Kasumi-1 (cell line): ENCODE data around the gene KLHL14.

Experiments used
- DNase-seq, 2 experiments: peaks; one replicate each; lab custom pipeline; 2025; lab: John Stamatoyannopoulos, UW

Gene KLHL14

GRCh38 chr18:32770666-32771168 is 2.1 kb downstream of the KLHL14 start:
- DNase-seq, result no peak

DNA sequence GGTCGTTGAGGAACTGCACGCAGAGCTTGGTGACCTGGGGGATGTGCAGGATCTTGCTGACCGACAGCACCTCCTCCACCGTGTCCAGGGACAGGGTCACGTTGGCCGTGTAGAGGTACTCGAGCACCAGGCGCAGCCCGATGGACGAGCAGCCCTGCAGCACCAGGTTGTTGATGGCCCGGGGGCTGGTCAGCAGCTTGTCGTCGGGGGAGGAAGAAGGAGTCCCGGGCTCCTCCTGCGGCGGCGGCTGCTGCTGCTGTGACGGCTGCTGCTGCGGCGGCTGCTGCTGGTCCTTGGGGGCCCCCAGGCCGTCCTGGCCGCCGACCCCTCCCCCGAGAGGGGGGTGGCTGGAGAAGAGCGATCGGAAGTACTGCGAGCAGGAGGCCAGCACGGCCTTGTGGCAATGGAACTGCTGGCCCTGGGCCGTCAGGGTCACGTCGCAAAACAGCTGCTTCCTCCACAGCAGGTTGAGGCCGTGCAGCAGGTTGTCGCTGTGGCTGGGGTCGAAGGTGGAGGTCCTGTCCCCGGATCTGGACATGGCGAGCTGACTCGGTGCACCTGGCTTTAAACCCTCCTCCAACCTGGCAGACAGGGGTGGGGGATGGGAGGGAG is 2.7 kb downstream of the KLHL14 start:
- no peak for DNase-seq

DNA sequence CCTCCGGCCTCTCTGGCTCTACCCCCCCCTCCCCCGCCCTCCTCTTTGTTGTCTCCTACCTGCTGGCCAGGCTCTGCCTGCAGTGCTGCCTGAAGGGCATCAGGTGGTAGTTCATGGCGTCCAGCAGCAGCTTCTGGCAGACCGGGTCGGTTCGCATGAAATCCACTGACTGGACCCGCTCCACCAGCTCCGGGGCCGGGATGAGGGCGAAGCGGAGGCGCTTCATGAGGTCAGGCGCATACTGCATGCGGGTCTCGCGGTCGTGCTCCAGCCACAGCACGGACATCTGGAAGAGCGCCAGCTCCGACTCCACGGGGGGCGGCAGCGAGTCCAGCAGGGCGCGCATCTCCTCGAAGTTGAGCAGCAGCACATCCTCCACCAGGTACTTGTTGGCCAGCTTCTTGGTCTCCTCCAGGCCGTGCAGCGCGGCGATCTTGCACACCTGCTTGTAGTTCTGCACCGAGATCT is 3.2 kb downstream of the KLHL14 start:
- DNase-seq, result no peak

- no peak for DNase-seq
Observed at GRCh38 chr18:32769071-32769585, 3.7 kb downstream of the KLHL14 start.

DNA sequence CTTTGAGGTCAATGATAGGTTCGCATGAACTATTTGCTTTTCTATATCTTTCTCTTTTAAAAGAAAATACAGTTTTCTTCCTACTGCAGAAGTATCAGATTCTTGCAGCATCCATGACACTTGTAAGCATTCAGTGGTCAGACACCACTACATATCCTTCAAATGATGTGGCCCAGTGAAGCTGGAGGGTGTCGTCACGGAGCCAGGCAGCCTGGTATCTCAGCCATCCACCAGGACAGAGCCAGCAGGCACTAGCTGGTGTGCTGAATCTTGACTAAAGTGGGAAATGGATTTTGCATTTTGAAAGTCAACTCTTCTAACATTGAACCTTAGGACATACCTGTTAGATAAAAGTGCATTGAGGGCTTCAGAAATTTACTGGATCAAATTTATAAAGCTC is 5.4 kb downstream of the KLHL14 start:
- no peak for DNase-seq

- no peak for DNase-seq
Observed at GRCh38 chr18:32764611-32765244, 8.1 kb downstream of the KLHL14 start.

DNA sequence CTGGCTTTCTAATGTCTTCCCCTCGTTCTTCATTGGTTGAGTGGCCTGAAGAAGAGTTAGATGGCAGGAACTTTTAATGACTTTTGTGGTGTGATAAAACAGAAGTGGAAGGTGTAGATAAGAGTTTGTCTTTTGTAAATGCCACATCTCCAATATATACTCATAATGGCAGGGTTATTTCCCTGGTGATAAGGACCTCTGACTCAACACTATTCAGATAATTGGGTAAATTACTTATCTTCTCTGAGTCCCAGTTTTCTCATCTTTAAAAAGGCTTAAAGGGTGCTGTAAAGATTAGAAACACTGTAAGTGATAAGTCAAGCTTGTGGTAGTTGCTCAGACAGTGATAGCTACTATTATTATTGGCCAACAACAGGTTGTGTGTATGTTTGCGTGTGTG is 9.5 kb downstream of the KLHL14 start:
- no peak for DNase-seq

- no peak for DNase-seq
Observed at GRCh38 chr18:32761231-32761630, 11.6 kb downstream of the KLHL14 start.

DNA sequence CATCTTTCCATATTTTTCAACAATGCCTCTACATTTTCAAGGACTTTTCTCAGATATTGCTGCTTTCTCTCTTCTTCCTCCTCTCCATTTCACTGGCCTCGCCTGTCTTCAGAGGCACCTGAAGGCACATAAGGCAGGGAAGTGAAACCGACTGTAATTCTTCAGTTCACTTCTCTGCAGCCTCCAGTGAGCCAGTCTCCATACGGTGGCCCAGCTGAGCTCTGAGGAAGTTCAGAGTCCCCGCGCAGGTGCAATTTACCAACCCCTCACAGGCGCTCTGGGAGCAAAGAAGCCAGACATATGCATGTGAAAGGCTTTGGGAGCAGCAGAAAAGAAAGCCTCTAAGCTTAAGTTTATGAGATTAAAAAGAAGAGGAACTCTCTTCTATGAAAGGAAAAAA is 12.4 kb downstream of the KLHL14 start:
- no peak for DNase-seq

DNA sequence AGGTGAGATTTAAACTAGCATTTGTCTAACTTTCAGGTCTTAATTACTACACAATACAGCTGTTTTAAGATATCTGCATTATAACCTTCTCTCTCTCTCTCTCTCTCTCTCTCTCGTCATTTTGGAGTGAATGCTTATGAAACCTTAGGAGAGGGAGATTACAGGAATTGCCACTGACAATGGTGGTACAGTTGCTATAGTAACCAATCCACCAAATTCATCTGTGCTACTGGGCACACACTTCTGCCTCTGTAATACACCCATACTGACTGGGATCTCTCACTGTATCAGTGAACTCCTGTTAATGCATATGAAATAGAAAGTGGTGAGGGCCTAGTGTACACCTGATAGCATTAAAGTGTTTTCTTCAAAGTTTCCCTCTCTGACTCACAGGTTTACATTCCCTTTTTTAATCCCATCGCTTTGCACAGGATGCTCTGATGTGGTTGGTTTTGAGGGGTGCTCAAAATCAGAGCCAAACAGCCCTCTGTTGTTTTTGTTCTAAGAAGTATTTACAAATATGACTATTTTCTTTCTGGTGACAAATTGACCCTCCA is 13.1 kb downstream of the KLHL14 start:
- no peak for DNase-seq

GRCh38 chr18:32754508-32755263 is 18.1 kb downstream of the KLHL14 start:
- DNase-seq, result no peak

- DNase-seq, result no peak
Observed at GRCh38 chr18:32753656-32754260, 19.1 kb downstream of the KLHL14 start.

GRCh38 chr18:32750328-32750727 is 22.5 kb downstream of the KLHL14 start:
- DNase-seq, result no peak

- no peak for DNase-seq
Observed at GRCh38 chr18:32749809-32750208, 23.0 kb downstream of the KLHL14 start.

DNA sequence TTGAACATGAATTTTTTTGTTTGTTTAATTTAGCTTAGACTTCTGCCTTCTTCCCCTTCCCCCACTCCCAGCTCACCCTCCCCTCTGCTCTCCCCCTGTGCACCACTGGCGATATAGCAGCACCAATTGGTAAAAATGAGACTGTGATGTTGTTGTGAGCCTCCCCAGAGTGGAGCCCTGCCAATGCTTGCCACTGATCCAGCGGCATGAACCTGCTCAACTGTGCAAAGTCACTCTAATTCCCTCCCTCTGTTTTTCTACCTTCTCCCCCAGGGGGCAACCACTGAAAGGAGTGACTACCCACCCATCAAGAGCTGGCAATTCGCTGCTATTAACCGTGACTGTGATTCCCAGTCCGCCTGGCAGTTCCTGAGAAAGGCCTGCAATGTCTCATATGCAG is 30.2 kb downstream of the KLHL14 start:
- DNase-seq, result no peak

GRCh38 chr18:32735781-32736180 is 37.0 kb downstream of the KLHL14 start:
- no peak for DNase-seq

DNA sequence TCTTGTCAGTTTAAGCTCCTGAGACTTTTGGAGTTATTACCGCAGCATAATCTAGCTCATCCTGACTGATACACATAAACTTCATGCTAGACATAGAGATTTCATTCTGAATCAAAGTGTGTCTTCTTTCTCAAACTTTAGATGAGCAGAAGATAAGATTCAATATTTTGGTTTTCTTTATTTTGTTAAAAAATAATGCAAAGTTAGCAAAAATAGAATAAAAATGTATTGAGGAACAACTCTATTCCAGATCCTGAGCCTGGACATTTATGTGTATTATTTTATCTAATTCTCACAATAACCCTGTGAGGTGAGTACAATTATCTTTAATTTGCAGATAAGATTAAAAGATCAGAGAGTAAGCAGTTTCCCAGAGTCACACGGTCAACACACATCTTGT is 38.4 kb downstream of the KLHL14 start:
- DNase-seq, result no peak

DNA sequence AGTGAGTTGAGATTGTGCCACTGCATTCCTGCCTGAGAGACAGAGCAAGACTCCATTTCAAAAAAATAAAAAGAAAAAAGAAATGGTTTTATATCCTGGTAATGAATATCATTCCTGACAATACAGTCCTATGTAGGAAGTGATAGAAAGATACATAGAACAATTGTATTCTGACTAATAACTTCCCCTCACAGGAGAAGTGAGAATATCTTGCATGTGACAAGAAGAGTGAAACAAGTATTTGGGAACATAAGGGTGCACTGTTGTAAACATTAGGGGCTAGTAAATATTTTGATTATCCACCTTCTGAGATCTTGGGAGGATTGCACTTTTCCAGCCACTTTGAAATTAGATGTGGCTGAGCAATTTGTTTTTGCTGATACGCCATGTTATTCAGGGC is 40.7 kb downstream of the KLHL14 start:
- DNase-seq, result no peak

DNA sequence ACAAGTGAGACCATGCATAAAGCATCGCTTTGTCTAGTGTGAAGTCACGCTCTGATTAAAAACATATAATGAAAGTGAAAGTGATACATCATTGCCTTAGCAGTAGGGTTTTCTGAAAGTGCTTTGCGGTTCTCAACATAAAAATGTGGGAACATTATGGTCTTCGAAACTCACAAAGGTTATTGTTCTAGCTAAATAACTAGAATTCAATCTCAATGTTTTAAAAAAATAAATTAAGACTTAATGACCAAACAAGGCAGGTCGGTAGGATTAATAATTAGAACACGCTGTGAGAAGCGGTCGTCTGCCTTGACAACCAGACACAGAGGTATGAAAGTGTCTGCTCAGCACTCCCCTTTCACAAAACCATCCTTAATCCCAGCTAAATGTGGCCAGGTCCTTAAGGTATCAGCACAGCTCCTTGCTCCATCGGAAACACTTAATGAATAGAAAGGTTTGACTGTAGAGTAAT is 42.2 kb downstream of the KLHL14 start:
- DNase-seq, result peak in 1 of 2 experiments; percentile 1

- no peak for DNase-seq
Observed at GRCh38 chr18:32730068-32730467, 42.8 kb downstream of the KLHL14 start.

DNA sequence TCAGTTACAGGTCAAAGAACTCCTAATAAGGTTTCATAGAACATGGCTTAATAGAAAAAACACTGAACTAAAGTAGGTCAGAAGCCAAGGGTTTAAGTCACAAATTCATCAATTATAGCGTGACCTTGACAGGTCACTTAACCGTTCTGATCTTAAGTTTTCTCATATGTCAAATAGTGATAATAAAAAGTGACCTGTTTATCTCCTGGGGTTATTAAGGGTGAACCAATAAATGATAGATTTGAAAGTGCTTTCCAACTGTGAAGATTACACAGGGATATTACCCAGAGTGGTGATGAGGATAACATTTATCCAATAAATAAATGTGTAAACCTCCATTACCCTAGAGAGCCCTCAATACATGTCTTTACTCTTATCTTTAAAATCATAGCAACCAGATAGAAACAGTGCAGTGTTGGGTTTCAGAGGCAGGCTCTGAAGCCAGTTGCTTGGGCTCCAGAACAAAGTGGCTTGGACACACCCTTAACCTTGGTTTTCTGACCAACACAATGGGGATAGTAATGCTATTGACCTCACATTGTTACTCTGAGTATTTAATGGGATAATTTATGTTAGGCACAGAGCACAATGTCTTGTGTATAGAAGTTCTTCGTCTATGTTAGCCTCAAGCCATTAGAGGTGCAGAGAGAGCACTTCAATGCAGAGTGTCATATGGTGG is 48.6 kb downstream of the KLHL14 start:
- DNase-seq, result no peak
